Endothelial cell of umbilical vein (primary cell): Measurements from ENCODE around the gene HAUS6.

Source experiments
- EZH2 ChIP-seq: IDR thresholded peaks from 2 replicates; pipeline ENCODE4 v1.6.1; 2012; ENCODE audit warnings: borderline replicate concordance, low read depth, mild to moderate bottlenecking, moderate library complexity, low read length, inconsistent platforms; ENCODE audit not compliant: severe bottlenecking
- GATA2 ChIP-seq: IDR thresholded peaks from 2 replicates; pipeline ENCODE4 v1.7.0; 2011; ENCODE audit warnings: low read depth, mild to moderate bottlenecking, moderate library complexity, mixed read lengths, low read length; ENCODE audit not compliant: insufficient read length, insufficient read depth
- JUN ChIP-seq: IDR thresholded peaks from 2 replicates; pipeline ENCODE4 v1.6.1; 2011; ENCODE audit warnings: borderline replicate concordance, low read depth; ENCODE audit not compliant: insufficient read length, insufficient read depth
- MYC ChIP-seq: IDR thresholded peaks from one replicate; pipeline ENCODE4 v1.6.1; 2011; ENCODE audit warnings: mild to moderate bottlenecking, low read depth, low read length
- POLR2A ChIP-seq: IDR thresholded peaks from 2 replicates; pipeline ENCODE4 v1.6.1; 2012; ENCODE audit warnings: low read depth, mild to moderate bottlenecking, control low read depth, low read length
- POLR2AphosphoS5 ChIP-seq: IDR thresholded peaks from 2 replicates; pipeline ENCODE4 v1.6.1; 2012; ENCODE audit warnings: low read depth, mild to moderate bottlenecking, control low read depth, low read length, moderate library complexity; ENCODE audit not compliant: insufficient read depth
- TF ChIP-seq, protein P1 (sequence below), 2 donors: IDR thresholded peaks; 1 replicate in 1 of 2; 2 replicates in 1 of 2; pipeline ENCODE4 v1.5.1; 2011; ENCODE audit warnings: low read length in 2 of 2, mild to moderate bottlenecking in 2 of 2, moderate library complexity in 2 of 2, control low read depth in 1 of 2, inconsistent platforms in 1 of 2, low read depth in 1 of 2; ENCODE audit not compliant: insufficient read depth in 1 of 2; ENCODE audit errors: extremely low read depth in 1 of 2

DNA sequence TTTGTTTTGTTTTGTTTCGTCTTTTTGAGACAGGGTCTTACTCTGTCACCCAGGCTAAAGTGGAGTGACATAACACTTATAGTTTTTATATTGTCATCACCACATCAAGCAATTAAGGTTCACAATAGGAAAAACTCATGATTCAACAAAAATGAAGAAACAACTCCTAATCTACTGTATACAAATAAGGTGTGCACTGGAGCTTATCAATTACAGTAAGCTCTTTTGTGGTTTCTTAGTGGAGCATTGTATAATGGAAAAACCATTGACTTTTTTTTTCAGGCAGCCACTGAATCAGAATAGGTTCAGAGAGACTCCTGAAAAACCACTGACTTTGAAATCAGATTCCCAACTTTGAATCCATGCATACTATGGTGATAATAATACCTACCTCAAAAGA is 35.4 kb upstream of the HAUS6 start:
- no peak for TF ChIP-seq EZH2
- TF ChIP-seq, protein P1, sequence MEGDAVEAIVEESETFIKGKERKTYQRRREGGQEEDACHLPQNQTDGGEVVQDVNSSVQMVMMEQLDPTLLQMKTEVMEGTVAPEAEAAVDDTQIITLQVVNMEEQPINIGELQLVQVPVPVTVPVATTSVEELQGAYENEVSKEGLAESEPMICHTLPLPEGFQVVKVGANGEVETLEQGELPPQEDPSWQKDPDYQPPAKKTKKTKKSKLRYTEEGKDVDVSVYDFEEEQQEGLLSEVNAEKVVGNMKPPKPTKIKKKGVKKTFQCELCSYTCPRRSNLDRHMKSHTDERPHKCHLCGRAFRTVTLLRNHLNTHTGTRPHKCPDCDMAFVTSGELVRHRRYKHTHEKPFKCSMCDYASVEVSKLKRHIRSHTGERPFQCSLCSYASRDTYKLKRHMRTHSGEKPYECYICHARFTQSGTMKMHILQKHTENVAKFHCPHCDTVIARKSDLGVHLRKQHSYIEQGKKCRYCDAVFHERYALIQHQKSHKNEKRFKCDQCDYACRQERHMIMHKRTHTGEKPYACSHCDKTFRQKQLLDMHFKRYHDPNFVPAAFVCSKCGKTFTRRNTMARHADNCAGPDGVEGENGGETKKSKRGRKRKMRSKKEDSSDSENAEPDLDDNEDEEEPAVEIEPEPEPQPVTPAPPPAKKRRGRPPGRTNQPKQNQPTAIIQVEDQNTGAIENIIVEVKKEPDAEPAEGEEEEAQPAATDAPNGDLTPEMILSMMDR (IDR thresholded peaks at IDR 0.05; ENCODE audit: extremely low read depth in 1 of 2, insufficient read depth in 1 of 2, low read depth in 1 of 2, low read length in 2 of 2), result no peak
- no peak for TF ChIP-seq POLR2A
- TF ChIP-seq JUN, result no peak
- no peak for TF ChIP-seq POLR2AphosphoS5
- no peak for TF ChIP-seq GATA2
- no peak for TF ChIP-seq MYC
